OCI-LY7 (cell line): ENCODE measurements around the gene OR6A2.

Experiments used
- EZH2phosphoT487 ChIP-seq: fragments of 200-600 bp; sonication (generic); IDR thresholded peaks from 2 replicates; pipeline ENCODE4 v1.6.1; 2018; ENCODE audit warnings: low read depth, borderline replicate concordance, mild to moderate bottlenecking, mixed run types, antibody characterized with exemption, low read length, moderate library complexity, mixed read lengths
- TF ChIP-seq, protein P1 (sequence below): fragments of 200-600 bp; sonication (generic); conservative IDR thresholded peaks from 2 replicates; pipeline ENCODE4 v1.5.1; 2014; ENCODE audit warnings: mild to moderate bottlenecking, antibody characterized with exemption, low read length, moderate library complexity, mixed read lengths

DNA sequence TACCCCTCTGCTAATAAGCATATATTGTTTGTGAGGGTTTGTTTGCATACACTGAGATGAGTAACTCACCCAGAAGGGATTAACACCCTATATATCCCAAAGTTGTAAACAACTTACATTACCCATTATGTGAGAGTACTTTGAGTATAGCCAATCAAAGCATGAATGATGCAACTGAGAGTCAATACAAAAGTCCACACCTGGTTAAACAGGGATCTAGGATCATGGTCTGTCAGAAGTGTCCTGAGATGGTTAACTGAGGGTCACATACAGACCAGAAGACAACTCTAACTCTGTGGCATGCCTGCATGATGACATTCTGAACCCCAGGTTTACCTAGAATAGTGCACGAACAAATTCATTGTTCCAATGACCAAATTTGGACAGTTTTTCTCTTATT lies 28.6 kb upstream of the OR6A2 start:
- TF ChIP-seq, protein P1, sequence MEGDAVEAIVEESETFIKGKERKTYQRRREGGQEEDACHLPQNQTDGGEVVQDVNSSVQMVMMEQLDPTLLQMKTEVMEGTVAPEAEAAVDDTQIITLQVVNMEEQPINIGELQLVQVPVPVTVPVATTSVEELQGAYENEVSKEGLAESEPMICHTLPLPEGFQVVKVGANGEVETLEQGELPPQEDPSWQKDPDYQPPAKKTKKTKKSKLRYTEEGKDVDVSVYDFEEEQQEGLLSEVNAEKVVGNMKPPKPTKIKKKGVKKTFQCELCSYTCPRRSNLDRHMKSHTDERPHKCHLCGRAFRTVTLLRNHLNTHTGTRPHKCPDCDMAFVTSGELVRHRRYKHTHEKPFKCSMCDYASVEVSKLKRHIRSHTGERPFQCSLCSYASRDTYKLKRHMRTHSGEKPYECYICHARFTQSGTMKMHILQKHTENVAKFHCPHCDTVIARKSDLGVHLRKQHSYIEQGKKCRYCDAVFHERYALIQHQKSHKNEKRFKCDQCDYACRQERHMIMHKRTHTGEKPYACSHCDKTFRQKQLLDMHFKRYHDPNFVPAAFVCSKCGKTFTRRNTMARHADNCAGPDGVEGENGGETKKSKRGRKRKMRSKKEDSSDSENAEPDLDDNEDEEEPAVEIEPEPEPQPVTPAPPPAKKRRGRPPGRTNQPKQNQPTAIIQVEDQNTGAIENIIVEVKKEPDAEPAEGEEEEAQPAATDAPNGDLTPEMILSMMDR, result no peak
- TF ChIP-seq EZH2phosphoT487, result no peak
